ENCODE measurements around the gene ALS2. TPM values are rescaled to one million over a fixed set of nuclear protein-coding genes. Genes with fewer than 3 reads are reported as not detected.
A peak's percentile ranks its signal among the peaks of the same experiment; 100 is the strongest.
"Not testable (repeated sequence)": the region's sequence is repeated elsewhere in the genome, so short reads cannot be mapped to it uniquely, and the experiment has no call there.

The ALS2 gene
- polyA plus RNA-seq, 1 of the 3 experiments (the other 2 are of a cell fraction) = 11.6 TPM

DNA sequence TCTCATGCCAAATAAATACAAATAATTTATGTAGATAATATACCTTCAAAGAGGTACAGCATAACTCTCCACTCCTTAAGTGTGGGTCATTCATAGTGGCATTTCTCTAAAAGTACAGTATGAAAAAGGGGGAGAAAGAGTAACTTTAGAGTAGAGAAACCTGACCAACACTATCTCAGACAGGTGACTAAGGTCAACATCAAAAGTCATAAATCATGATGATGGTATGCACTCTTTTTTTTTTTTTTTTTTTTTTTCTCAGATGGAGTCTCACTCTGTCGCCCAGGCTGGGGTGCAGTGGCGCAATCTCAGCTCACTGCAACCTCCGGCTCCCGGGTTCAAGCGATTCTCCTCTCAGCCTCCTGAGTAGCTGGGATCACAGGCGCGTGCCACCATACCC is 29.9 kb upstream of the ALS2 start:
- CTCF ChIA-PET = interaction anchor here (1.0 kb wide), 1 partner anchor 49 kb away, joined by 3 read pairs; no protein-coding TSS in a partner anchor

DNA sequence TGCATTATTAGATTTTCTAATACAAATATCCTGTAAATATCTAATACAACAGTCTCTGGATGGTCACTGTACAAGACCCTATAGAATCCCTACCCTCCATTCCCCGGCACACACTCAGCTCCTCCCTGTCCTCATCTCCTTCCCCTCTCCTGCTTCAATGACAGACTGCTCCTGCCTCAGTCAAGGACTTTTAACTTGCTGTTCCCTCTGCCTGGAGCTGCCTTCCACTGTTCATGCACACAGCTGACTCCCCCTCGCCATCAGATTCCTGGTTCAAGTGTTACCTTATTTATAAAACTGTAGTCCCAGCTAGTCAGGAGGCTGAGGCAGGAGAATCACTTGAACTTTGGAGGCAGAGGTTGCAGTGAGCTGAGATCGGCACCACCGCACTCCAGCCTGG is 28.9 kb upstream of the ALS2 start:
- 84% methylated on average over 4 of the region's 4 CpGs for WGBS (ENCODE audit: low lambda C conversion rate)
- H3K36me3 ChIP-seq (replicated peaks in 1 of 2; ENCODE audit: control insufficient read depth in 1 of 2, insufficient read depth in 2 of 2, low read length in 1 of 2) = no peaks in the 10 kb centered on the region
- DNase-seq = no peak
- no peaks in the 10 kb centered on the region for H3K79me2 ChIP-seq (ENCODE audit: insufficient read depth)
- peak overlapping the region; percentile 57; the same call in 1 of the 2 replicates for H2AFZ ChIP-seq (ENCODE audit: low read depth)
- H3K9ac ChIP-seq = no peak overlapping the region
- POLR2A ChIA-PET = no interaction called here
- H3F3A ChIP-seq (replicated peaks; ENCODE audit: insufficient read depth) = peaks cover 4% of the 10 kb centered on the region
- no peak overlapping the region for H3K27ac ChIP-seq (ENCODE audit: low read depth in 2 of 2, low read length in 1 of 2)
- no peak overlapping the region for H3K4me3 ChIP-seq (ENCODE audit: low read depth in 2 of 2, low read length in 1 of 2)
- H3K4me1 ChIP-seq (ENCODE audit: control insufficient read depth in 1 of 2, insufficient read depth in 2 of 2, low read depth in 1 of 2, low read length in 1 of 2) = peaks cover 18 to 20% of the 10 kb centered on the region in 2 experiments
- no peaks in the 10 kb centered on the region for H3K9me3 ChIP-seq
- H3K4me2 ChIP-seq = no peak overlapping the region
- H3K9me2 ChIP-seq = no peaks in the 10 kb centered on the region
- TF ChIP-seq, protein P1, sequence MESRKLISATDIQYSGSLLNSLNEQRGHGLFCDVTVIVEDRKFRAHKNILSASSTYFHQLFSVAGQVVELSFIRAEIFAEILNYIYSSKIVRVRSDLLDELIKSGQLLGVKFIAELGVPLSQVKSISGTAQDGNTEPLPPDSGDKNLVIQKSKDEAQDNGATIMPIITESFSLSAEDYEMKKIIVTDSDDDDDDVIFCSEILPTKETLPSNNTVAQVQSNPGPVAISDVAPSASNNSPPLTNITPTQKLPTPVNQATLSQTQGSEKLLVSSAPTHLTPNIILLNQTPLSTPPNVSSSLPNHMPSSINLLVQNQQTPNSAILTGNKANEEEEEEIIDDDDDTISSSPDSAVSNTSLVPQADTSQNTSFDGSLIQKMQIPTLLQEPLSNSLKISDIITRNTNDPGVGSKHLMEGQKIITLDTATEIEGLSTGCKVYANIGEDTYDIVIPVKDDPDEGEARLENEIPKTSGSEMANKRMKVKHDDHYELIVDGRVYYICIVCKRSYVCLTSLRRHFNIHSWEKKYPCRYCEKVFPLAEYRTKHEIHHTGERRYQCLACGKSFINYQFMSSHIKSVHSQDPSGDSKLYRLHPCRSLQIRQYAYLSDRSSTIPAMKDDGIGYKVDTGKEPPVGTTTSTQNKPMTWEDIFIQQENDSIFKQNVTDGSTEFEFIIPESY (IDR thresholded peaks at IDR 0.05; ENCODE audit: borderline replicate concordance, low read depth) = no peak
- TF ChIP-seq, protein P2, sequence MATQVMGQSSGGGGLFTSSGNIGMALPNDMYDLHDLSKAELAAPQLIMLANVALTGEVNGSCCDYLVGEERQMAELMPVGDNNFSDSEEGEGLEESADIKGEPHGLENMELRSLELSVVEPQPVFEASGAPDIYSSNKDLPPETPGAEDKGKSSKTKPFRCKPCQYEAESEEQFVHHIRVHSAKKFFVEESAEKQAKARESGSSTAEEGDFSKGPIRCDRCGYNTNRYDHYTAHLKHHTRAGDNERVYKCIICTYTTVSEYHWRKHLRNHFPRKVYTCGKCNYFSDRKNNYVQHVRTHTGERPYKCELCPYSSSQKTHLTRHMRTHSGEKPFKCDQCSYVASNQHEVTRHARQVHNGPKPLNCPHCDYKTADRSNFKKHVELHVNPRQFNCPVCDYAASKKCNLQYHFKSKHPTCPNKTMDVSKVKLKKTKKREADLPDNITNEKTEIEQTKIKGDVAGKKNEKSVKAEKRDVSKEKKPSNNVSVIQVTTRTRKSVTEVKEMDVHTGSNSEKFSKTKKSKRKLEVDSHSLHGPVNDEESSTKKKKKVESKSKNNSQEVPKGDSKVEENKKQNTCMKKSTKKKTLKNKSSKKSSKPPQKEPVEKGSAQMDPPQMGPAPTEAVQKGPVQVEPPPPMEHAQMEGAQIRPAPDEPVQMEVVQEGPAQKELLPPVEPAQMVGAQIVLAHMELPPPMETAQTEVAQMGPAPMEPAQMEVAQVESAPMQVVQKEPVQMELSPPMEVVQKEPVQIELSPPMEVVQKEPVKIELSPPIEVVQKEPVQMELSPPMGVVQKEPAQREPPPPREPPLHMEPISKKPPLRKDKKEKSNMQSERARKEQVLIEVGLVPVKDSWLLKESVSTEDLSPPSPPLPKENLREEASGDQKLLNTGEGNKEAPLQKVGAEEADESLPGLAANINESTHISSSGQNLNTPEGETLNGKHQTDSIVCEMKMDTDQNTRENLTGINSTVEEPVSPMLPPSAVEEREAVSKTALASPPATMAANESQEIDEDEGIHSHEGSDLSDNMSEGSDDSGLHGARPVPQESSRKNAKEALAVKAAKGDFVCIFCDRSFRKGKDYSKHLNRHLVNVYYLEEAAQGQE (IDR thresholded peaks at IDR 0.05; ENCODE audit: low read depth, low read length) = no peak
- H3K27me3 ChIP-seq (ENCODE audit: insufficient read depth) = no peaks in the 10 kb centered on the region
- no peaks in the 10 kb centered on the region for H4K20me1 ChIP-seq (ENCODE audit: insufficient read depth)
- CTCF ChIA-PET = interaction anchor here (1.0 to 1.6 kb wide), 2 partner anchors 14 to 50 kb away, joined by 3 to 4 read pairs; no protein-coding TSS in a partner anchor

More for the DNA sequence above, 29.9 kb upstream of the ALS2 start:
- H3K4me2 ChIP-seq; POLR2A ChIA-PET; H3K27me3 ChIP-seq (ENCODE audit: insufficient read depth); H3F3A ChIP-seq (replicated peaks; ENCODE audit: insufficient read depth); H3K79me2 ChIP-seq (ENCODE audit: insufficient read depth); H4K20me1 ChIP-seq (ENCODE audit: insufficient read depth); H2AFZ ChIP-seq (ENCODE audit: low read depth); DNase-seq; H3K36me3 ChIP-seq (replicated peaks in 1 of 2; ENCODE audit: control insufficient read depth in 1 of 2, insufficient read depth in 2 of 2, low read length in 1 of 2); H3K27ac ChIP-seq (ENCODE audit: low read depth in 2 of 2, low read length in 1 of 2); H3K4me3 ChIP-seq (ENCODE audit: low read depth in 2 of 2, low read length in 1 of 2); H3K9ac ChIP-seq; H3K9me3 ChIP-seq; H3K9me2 ChIP-seq: not testable (repeated sequence)
- 98% methylated on average over 7 of the region's 7 CpGs for WGBS (ENCODE audit: low lambda C conversion rate)
- H3K4me1 ChIP-seq (ENCODE audit: control insufficient read depth in 1 of 2, insufficient read depth in 2 of 2, low read depth in 1 of 2, low read length in 1 of 2) = peaks cover 18 to 20% of the 10 kb centered on the region in 2 experiments

DNA sequence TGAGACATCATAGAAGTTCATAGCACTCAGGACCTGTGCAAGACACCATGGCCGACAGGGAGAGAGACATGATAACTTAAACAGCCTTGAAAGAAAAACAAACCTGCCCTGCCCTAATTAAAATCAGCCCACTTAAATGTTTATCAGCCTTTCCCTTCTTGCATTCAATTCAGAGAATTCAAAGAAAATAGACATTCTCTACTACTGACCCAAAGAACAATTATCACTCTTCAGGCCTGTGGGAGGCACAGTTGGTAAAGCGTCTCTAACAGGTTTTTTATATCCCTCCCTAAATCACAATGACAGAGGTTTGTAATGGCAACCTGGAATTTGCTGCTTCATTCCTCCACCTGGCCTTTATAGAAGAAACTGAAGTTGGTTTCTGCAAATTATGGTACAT is 27.3 kb upstream of the ALS2 start:
- Histone ChIP-seq H2AFZ (ENCODE audit: low read depth) (peak overlapping the region; percentile 84; the same call in 1 of the 2 replicates), H3K9me3 (no peaks in the 10 kb centered on the region), H3K27ac (ENCODE audit: low read depth in 2 of 2, low read length in 1 of 2) (peak overlapping the region; percentile 58 to 76; a peak in 3 of 4 replicates), H3K9ac (no peak overlapping the region), H4K20me1 (ENCODE audit: insufficient read depth) (no peaks in the 10 kb centered on the region), H3K4me2 (peak overlapping the region; percentile 62; the same call in 1 of the 2 replicates), H3F3A (replicated peaks; ENCODE audit: insufficient read depth) (peaks cover 4% of the 10 kb centered on the region), H3K79me2 (ENCODE audit: insufficient read depth) (no peaks in the 10 kb centered on the region), H3K36me3 (replicated peaks in 1 of 2; ENCODE audit: control insufficient read depth in 1 of 2, insufficient read depth in 2 of 2, low read length in 1 of 2) (no peaks in the 10 kb centered on the region), H3K4me1 (ENCODE audit: control insufficient read depth in 1 of 2, insufficient read depth in 2 of 2, low read depth in 1 of 2, low read length in 1 of 2) (peaks cover 18 to 20% of the 10 kb centered on the region in 2 experiments), H3K27me3 (ENCODE audit: insufficient read depth) (no peaks in the 10 kb centered on the region), H3K9me2 (no peaks in the 10 kb centered on the region), H3K4me3 (ENCODE audit: low read depth in 2 of 2, low read length in 1 of 2) (no peak overlapping the region)
- no peak for TF ChIP-seq TCF12 (IDR thresholded peaks at IDR 0.05)
- no peak for TF ChIP-seq EZH2phosphoT487 (IDR thresholded peaks at IDR 0.05; ENCODE audit: borderline replicate concordance, low read depth)
- no peak for TF ChIP-seq GATA2 (CRISPR knock-in tag; IDR thresholded peaks at IDR 0.05)
- TF ChIP-seq, protein P3, sequence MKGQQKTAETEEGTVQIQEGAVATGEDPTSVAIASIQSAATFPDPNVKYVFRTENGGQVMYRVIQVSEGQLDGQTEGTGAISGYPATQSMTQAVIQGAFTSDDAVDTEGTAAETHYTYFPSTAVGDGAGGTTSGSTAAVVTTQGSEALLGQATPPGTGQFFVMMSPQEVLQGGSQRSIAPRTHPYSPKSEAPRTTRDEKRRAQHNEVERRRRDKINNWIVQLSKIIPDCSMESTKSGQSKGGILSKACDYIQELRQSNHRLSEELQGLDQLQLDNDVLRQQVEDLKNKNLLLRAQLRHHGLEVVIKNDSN (IDR thresholded peaks at IDR 0.05; ENCODE audit: borderline replicate concordance, low read depth) = no peak
- no peak for TF ChIP-seq NRF1 (IDR thresholded peaks at IDR 0.05; ENCODE audit: low read depth, low read length)
- TF ChIP-seq, protein P4, sequence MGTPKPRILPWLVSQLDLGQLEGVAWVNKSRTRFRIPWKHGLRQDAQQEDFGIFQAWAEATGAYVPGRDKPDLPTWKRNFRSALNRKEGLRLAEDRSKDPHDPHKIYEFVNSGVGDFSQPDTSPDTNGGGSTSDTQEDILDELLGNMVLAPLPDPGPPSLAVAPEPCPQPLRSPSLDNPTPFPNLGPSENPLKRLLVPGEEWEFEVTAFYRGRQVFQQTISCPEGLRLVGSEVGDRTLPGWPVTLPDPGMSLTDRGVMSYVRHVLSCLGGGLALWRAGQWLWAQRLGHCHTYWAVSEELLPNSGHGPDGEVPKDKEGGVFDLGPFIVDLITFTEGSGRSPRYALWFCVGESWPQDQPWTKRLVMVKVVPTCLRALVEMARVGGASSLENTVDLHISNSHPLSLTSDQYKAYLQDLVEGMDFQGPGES (IDR thresholded peaks at IDR 0.05; ENCODE audit: low read depth, low read length) = no peak
- no peak for TF ChIP-seq RFX5 (IDR thresholded peaks at IDR 0.05; ENCODE audit: low read length)
- TF ChIP-seq NFIC (IDR thresholded peaks at IDR 0.05; ENCODE audit: borderline replicate concordance) = no peak
- CTCF ChIA-PET = interaction anchor here (1.1 to 3.1 kb wide), 6 partner anchors 11 to 370 kb away, joined by 3 to 12 read pairs (median 6); no protein-coding TSS in a partner anchor
- POLR2A ChIA-PET = no interaction called here
- no peak for DNase-seq
- WGBS (ENCODE audit: low lambda C conversion rate) = 63% methylated on average over 2 of the region's 2 CpGs
